B cell (primary cell): ENCODE results near the gene DHRS7B.

Source experiments
- CTCF ChIP-seq: fragments of 200-600 bp; IDR thresholded peaks from one replicate; pipeline ENCODE4 v1.8.0; 2022; ENCODE audit warnings: antibody characterized with exemption, mild to moderate bottlenecking
- EZH2 ChIP-seq: IDR thresholded peaks from 2 replicates; pipeline ENCODE4 v1.6.1; 2012; ENCODE audit warnings: borderline replicate concordance, low read depth, mild to moderate bottlenecking, moderate library complexity, low read length; ENCODE audit not compliant: insufficient read depth, poor library complexity, severe bottlenecking

- peak; percentile 83 for TF ChIP-seq CTCF
- no peak for TF ChIP-seq EZH2
Measured at GRCh38 chr17:21119247-21119918, 7.4 kb upstream of the DHRS7B start.
